Memory B cell (primary cell): Measurements from ENCODE around the gene NUP210.

Experiments used
- ATAC-seq: fragments of 150-1000 bp; cut with Tn5 transposase; 2 replicates; pipeline ENCODE4 v1.10.0; 2021; ENCODE audit warnings: low read depth, mild to moderate bottlenecking, moderate library complexity
- DNase-seq, 2 donors: peaks; one replicate each; pipeline ENCODE4 v3.0.0; 2022; ENCODE audit warnings: low spot score in 2 of 2
- H3K27ac Mint-ChIP-seq: one replicate; pipeline ENCODE4 v1.8.0; 2022; ENCODE audit warnings: mild to moderate bottlenecking, moderate library complexity, mixed read lengths
- H3K27me3 Mint-ChIP-seq: one replicate; pipeline ENCODE4 v1.8.0; 2022; ENCODE audit warnings: mixed read lengths
- H3K36me3 Mint-ChIP-seq: one replicate; pipeline ENCODE4 v1.8.0; 2022; ENCODE audit warnings: mild to moderate bottlenecking, mixed read lengths
- H3K4me1 Mint-ChIP-seq: one replicate; pipeline ENCODE4 v1.8.0; 2022; ENCODE audit warnings: mixed read lengths
- H3K4me3 Mint-ChIP-seq: one replicate; pipeline ENCODE4 v1.8.0; 2022; ENCODE audit warnings: mild to moderate bottlenecking, moderate library complexity, mixed read lengths
- H3K9me3 Mint-ChIP-seq: one replicate; pipeline ENCODE4 v1.8.0; 2022; ENCODE audit warnings: mixed read lengths

Gene NUP210

DNA sequence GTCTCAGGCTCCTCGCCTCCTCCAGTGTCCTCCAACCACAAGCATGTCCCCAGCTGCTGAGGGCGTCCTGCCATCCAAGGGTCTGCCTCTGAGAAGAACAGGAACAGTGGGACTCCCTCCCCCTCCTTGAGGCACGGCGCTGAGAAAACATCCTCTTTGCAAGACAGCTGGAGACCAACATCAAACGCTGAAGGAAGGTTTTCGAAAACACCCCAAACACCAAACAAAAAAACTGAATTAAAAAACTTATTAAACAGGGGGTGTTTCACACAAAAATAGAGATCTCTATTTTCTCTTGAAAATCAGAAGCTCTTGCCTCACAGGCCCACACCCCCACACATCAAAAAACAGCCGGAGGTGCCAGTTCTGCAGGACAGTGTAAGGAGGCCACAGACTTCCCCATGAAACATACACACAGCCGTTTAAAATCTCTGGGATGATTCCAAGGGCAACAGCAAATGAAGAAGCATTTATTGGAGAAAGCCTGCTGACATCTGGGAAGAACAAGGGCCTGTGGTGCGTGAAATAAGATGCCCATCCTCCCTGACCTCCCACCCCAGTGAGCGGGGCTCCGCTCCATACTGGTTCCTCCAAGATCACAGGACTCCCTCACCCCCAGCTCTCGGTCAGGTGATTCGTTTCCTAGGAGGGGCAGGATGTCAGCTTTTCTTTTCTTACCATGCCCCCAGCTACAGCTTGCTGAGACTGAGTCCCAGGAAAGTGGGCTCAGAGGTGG, 71.3 kb downstream of the NUP210 start:
- Mint-ChIP-seq H3K4me3 (no peak overlapping the region), H3K4me1 (peaks cover 14% of the 10 kb centered on the region), H3K27ac (peak overlapping the region; percentile 21), H3K9me3 (no peaks in the 10 kb centered on the region), H3K36me3 (peaks cover 40% of the 10 kb centered on the region), H3K27me3 (no peaks in the 10 kb centered on the region)
- DNase-seq: no peak
- ATAC-seq: no peak

DNA sequence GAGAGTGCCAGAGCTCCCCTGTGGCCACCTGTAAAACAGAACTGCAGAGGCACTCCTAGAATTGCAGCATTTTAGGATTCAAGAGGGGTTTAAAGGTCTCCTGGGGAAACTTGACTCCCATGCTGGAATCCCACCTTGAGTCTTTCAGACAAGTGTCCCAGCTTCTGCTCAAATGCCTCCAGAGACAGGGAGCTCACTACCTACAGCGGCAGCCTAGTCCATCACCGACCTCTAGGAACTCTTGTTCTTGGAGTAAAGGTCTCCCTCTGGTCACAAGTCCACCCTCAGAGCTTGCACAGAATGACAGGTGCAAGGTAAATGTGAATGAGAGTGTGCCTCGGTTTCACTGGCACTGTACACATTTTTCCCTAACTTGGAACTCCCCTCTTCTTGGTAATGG, 72.0 kb downstream of the NUP210 start:
- peaks cover 40% of the 10 kb centered on the region for H3K36me3 Mint-ChIP-seq
- ATAC-seq (no peak), DNase-seq (no peak)
- peaks cover 11% of the 10 kb centered on the region for H3K4me1 Mint-ChIP-seq
- no peaks in the 10 kb centered on the region for H3K9me3 Mint-ChIP-seq
- peak overlapping the region; percentile 21 for H3K27ac Mint-ChIP-seq
- no peaks in the 10 kb centered on the region for H3K27me3 Mint-ChIP-seq
- H3K4me3 Mint-ChIP-seq: no peak overlapping the region

DNA sequence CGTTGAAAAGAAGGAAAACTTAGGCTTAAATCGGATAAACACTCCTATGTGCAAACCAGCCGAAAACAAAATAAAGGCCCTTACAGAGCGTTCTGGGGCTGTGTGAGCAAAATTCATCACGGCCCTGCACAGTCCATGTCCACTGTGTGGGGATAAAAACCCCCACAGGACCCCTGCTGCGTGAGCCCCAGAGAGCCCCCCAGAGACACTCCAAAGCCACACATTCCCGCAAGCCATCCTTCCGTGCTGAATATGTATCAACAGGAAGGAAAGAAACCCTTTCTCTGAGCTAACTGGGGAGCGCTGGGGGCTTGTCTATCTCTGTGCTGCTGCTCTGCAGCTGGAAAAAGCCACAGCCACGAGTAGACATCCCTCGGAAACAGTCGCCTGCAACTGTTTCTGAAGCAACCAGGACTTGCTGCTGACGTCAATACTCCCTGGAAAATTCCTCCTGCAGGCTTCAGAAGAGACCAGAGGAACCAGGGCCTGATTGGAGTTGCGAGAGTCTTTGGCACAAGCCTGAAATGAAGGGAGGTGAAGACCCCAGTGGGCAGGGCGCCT, 72.7 kb downstream of the NUP210 start:
- Mint-ChIP-seq H3K27me3 (no peaks in the 10 kb centered on the region), H3K27ac (peak overlapping the region; percentile 38), H3K4me1 (peaks cover 7% of the 10 kb centered on the region), H3K36me3 (peaks cover 35% of the 10 kb centered on the region), H3K9me3 (no peaks in the 10 kb centered on the region), H3K4me3 (no peak overlapping the region)
- no peak for ATAC-seq
- no peak for DNase-seq

DNA sequence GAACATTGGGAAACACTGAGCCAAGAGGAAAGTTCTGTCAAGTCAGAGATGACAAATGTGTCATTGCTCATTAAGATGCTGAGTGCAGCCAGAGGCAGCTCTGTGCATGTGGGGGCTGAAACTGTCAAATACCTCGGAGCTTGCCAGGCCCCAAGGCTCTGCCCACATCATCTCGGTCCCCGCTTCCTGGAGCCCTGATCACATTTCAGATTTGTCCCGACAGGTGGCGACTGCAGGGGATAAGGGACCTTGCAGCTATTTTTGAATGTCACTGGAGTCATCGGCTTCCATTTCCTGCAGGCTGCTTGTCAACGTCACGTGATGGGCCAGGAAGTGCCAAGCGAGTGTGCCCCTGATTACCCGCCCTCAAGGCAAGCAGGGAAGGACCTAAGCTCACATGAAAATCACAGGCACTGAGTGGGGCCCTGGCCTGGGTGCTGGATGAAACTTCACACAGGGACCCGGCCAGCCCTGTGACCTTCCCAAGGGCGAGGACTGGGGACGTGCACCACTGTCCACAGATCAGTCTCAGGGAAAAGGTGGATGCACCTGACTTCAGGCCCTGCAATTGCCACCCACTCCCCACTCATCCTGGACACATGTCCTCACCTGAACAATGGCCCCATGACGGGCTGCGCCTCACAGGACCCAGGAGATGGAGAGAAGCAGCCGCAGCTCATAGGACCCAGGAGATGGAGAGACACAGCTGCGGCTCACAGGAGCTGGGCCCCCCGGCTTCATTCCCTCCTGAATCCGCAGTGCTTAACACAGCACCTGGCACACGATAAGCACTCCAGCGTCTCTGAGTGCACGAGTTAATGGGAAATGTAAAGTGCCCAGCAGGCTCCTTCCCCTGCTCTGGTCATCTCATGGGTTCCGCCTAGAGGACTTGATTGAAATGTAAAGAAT, 73.4 kb downstream of the NUP210 start:
- no peak overlapping the region for H3K4me3 Mint-ChIP-seq
- H3K9me3 Mint-ChIP-seq: no peaks in the 10 kb centered on the region
- no peak for DNase-seq
- H3K36me3 Mint-ChIP-seq: peaks cover 40% of the 10 kb centered on the region
- peaks cover 7% of the 10 kb centered on the region for H3K4me1 Mint-ChIP-seq
- no peaks in the 10 kb centered on the region for H3K27me3 Mint-ChIP-seq
- ATAC-seq: peak; percentile 39
- H3K27ac Mint-ChIP-seq: peak overlapping the region; percentile 38

DNA sequence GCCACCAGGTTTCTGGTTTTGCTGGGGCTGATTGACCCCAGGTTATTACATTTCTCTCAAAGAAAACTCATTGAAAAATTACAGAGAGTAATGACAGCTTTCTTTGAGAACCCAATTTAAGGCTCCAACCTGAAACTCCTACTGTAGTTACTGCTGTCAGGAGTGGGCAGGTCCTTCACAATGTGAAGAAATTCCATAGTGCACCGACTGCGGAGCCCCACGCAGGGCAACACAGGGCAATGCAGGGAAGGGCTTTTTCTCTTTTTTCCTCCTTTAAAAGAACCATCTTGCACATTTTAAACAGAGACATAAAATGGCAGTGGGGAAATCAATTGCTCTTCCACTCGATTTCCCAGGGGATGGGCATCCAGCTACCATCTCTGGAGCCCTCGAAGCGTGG, 74.3 kb downstream of the NUP210 start:
- H3K4me3 Mint-ChIP-seq: no peak overlapping the region
- H3K4me1 Mint-ChIP-seq: peaks cover 7% of the 10 kb centered on the region

DNA sequence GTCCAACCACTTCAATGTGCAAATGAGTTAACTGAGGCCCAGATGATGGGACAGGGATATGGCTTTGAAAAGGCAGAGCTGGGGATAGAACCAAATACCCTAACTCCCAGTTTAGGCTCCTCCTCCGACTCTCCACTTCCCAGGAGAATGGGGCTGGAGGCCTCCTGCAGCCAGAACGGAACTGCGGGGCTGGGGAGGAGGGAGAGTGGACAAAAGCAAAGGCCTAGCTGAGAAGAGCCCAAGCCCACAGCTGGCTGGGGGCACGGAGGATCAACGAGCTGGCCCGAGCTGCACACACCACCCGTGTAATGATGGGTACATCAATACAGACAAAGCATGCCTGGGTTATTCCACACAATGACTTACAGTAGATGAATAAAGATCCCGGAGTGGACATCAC, 74.8 kb downstream of the NUP210 start:
- Mint-ChIP-seq H3K9me3 (no peaks in the 10 kb centered on the region), H3K4me1 (peaks cover 7% of the 10 kb centered on the region), H3K27ac (no peak overlapping the region), H3K27me3 (no peaks in the 10 kb centered on the region), H3K4me3 (no peak overlapping the region), H3K36me3 (peaks cover 38% of the 10 kb centered on the region)
- DNase-seq (no peak), ATAC-seq (no peak)

More for the DNA sequence above, 74.3 kb downstream of the NUP210 start:
- Mint-ChIP-seq H3K27me3 (no peaks in the 10 kb centered on the region), H3K27ac (no peak overlapping the region), H3K36me3 (peaks cover 41% of the 10 kb centered on the region), H3K9me3 (no peaks in the 10 kb centered on the region)
- ATAC-seq (no peak), DNase-seq (no peak)

DNA sequence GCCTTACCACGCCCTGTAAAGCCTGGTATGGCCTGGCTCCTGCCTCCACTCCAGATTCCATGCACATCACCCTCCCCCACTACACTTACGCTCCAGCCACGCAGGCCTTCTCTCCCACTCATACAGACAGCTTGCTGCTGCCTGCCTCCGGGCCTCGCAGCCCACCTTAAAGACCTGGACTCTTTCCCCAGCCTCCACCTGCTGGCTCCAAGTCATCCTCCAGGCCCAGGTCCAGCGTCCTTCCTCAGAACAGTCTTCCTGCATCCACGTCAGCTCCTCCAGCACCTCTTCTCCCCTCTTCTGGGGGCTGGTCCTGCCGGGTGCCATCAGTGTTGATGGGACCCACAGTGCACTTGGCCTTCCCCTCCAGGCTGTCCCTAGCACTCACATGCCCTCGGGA, 75.5 kb downstream of the NUP210 start:
- ATAC-seq (no peak), DNase-seq (no peak)
- Mint-ChIP-seq H3K9me3 (no peaks in the 10 kb centered on the region), H3K4me3 (no peak overlapping the region), H3K36me3 (peaks cover 32% of the 10 kb centered on the region), H3K27ac (no peak overlapping the region), H3K27me3 (no peaks in the 10 kb centered on the region), H3K4me1 (peaks cover 7% of the 10 kb centered on the region)

DNA sequence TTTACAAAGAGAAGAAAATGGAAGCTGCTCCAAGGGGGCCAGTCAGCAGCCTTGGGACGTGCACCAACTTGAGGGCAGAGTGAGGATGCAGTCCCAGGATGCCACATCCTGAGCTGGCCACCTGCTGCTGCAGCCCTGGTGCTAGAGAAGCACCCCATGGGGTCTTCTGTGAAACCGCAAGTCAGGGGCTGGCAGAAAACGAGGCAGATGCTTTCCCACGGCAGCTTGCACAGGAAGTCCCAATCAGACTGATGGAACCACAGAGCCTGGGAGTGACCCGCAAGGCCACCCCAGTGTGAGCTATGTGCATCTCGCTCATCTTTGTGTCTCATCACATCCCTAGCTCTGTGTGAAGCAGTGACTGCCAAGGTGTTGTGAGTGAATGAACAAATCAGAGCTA, 76.5 kb downstream of the NUP210 start:
- no peak for ATAC-seq
- no peak overlapping the region for H3K4me3 Mint-ChIP-seq

DNA sequence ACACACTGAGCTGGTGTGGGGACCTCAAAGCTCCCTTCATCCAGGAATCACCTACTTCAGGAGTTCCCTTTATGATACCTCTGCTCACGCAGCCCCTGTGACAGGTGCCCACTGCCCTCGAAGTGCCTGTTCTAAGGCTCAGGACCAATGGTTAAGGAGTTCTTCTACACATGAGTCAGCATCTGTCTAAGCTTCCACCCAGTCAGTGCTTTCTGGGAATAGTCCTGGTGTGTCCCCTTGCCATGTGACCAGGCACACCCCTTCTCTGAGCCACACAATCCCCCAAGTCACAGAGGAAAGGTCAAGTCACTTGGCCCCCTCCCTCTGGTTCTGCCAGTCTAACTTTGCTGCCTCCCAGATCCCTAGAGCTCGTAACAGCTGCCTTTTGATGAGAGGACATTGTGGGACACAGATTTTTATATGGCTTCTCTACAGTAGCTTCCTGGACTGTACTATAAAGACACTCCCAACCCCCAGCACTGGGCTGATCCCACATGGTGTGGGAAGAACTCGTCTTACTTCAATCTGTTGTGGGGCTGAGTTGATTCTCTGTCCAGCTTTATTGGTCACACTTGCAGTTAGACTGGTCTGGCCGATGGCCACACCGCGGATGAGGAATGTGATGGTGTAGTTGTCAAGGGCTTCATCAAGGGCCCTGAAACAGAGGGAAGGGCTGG, 78.8 kb downstream of the NUP210 start:
- H3K27ac Mint-ChIP-seq: peak overlapping the region; percentile 31
- no peak for ATAC-seq
- no peaks in the 10 kb centered on the region for H3K9me3 Mint-ChIP-seq
- H3K36me3 Mint-ChIP-seq: peaks cover 33% of the 10 kb centered on the region
- no peak overlapping the region for H3K4me3 Mint-ChIP-seq
- no peaks in the 10 kb centered on the region for H3K27me3 Mint-ChIP-seq
- no peak for DNase-seq
- peaks cover 9% of the 10 kb centered on the region for H3K4me1 Mint-ChIP-seq

More for the DNA sequence above, 76.5 kb downstream of the NUP210 start:
- H3K9me3 Mint-ChIP-seq: no peaks in the 10 kb centered on the region
- peaks cover 8% of the 10 kb centered on the region for H3K4me1 Mint-ChIP-seq
- peaks cover 31% of the 10 kb centered on the region for H3K36me3 Mint-ChIP-seq
- H3K27me3 Mint-ChIP-seq: no peaks in the 10 kb centered on the region
- no peak for DNase-seq
- H3K27ac Mint-ChIP-seq: no peak overlapping the region

DNA sequence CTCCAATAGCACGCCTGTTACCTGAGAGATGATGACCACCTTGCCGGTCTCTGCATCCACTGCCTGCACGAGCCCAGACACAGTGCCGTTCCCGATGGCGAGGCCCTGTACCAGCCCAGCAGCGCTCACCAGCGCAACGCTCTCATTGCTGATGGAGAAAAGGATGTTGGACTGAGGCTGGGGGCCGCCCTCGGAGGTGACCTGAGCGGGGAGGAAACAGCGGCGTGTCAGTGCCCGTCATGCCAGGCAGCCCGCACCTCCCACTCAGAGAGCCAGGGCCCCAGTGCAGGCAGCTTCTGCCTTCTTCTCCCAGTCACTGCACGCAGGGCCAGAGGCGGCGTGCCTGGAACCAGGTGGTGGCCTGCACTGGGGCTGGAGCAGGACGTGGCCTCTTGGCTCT, 80.3 kb downstream of the NUP210 start:
- H3K4me1 Mint-ChIP-seq: peaks cover 8% of the 10 kb centered on the region
- ATAC-seq: no peak
- no peak overlapping the region for H3K4me3 Mint-ChIP-seq
- no peak for DNase-seq
- H3K27ac Mint-ChIP-seq: no peak overlapping the region
- H3K27me3 Mint-ChIP-seq: no peaks in the 10 kb centered on the region
- H3K36me3 Mint-ChIP-seq: peaks cover 34% of the 10 kb centered on the region
- H3K9me3 Mint-ChIP-seq: no peaks in the 10 kb centered on the region

DNA sequence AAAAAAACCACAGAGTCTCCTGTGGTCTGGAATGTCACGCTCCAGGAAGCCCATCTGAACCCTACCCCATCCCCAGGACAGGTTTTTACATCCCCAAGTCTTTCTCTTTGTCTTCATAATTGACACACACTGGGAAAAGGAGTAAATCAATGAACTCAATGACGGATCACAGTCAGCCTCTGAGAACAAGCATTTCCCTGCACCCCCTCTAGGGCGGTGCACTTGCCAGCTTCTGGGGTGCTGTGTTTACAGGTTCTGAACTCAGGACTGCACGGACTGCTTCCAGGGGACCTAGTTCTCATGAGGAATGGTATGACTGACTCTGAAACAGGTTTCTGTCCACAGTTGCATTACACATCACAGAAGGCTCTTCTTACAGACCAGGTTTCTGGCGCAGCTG, 81.1 kb downstream of the NUP210 start:
- Mint-ChIP-seq H3K27me3 (no peaks in the 10 kb centered on the region), H3K36me3 (peaks cover 34% of the 10 kb centered on the region), H3K9me3 (no peaks in the 10 kb centered on the region), H3K4me3 (no peak overlapping the region), H3K27ac (no peak overlapping the region), H3K4me1 (peaks cover 8% of the 10 kb centered on the region)
- ATAC-seq (no peak), DNase-seq (no peak)

DNA sequence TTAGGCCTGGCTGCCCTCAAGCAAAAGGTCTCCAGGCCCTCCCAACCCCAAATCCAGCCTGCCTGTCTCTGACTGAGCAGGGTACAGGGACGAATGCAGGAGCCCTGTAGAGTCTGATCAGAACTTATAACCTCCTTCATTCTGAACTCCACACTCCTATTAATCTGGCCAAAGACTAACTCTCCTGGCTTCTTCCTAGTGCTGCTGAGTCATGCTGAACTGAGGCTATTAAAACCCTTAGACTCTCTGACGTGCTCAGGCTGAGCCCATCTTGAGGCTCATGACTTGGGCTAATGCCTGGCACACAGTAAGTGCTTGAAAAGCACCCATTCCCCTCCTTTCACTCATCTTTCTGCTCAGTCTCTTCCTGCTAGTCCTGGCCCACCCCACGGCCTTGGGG, 81.9 kb downstream of the NUP210 start:
- Mint-ChIP-seq H3K4me3 (no peak overlapping the region), H3K36me3 (peaks cover 31% of the 10 kb centered on the region), H3K9me3 (no peaks in the 10 kb centered on the region), H3K4me1 (peaks cover 15% of the 10 kb centered on the region), H3K27ac (no peak overlapping the region), H3K27me3 (no peaks in the 10 kb centered on the region)
- DNase-seq (no peak), ATAC-seq (no peak)

DNA sequence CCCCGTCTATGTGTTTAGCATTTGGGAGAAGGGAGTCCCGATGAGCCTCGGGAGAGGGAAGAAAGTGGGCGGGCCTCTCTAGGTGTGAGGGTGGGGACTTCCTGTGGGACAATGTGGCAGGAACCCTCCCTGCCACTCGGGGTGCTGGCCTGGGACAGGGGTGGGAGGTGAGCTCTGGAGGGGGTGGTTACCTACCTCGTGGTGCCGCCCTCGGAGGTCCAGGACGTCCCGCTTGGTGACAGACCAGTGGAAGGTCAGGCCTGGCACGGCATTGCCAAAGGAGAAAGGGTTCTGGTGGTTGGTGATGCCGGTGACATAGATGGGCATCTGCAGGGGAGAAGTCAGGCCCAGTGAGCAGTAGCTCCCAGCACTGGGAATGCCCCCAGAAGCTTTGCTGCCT, 83.5 kb downstream of the NUP210 start:
- no peak for ATAC-seq
- Mint-ChIP-seq H3K27ac (no peak overlapping the region), H3K36me3 (peaks cover 24% of the 10 kb centered on the region)

DNA sequence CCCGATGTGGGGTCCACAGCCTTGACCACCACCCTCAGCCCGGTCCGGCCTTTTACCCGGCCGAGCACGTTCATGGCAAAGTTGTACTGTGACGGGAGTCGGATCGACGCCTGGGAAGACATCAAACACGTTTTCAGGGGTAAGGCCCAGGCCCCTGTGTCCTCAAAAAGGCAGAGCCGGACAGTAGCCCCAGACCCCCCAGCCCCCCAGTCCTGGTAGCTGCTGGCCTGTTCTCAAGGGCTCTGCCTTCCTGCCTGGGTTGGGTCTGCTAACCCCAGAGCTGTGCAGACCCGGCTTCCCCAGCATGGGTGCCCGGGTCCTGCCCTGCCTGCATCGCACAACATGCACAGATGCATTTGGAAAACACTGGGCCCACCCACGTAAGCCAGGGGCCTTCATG, 84.6 kb downstream of the NUP210 start:
- no peak for ATAC-seq
- Mint-ChIP-seq H3K4me3 (no peak overlapping the region), H3K27ac (no peak overlapping the region), H3K36me3 (peaks cover 25% of the 10 kb centered on the region), H3K9me3 (no peaks in the 10 kb centered on the region), H3K4me1 (peaks cover 34% of the 10 kb centered on the region), H3K27me3 (no peaks in the 10 kb centered on the region)
- DNase-seq: no peak

More for the DNA sequence above, 83.5 kb downstream of the NUP210 start:
- H3K4me3 Mint-ChIP-seq: no peak overlapping the region
- H3K27me3 Mint-ChIP-seq: no peaks in the 10 kb centered on the region
- H3K4me1 Mint-ChIP-seq: peaks cover 30% of the 10 kb centered on the region
- no peak for DNase-seq
- no peaks in the 10 kb centered on the region for H3K9me3 Mint-ChIP-seq
